D721Med (cell line): Measurements from ENCODE around the gene NUP214.
"Not testable (repeated sequence)": the region's sequence is repeated elsewhere in the genome, so short reads cannot be mapped to it uniquely, and the experiment has no call there.

Experiments used
- DNase-seq: peaks from one replicate; pipeline ENCODE4 v3.0.0; 2011; ENCODE audit warnings: low spot score; ENCODE audit not compliant: insufficient read length
- FAIRE-seq: peaks from 2 replicates; lab custom pipeline; 2011; peaks lifted over from hg19 to GRCh38; lab: Jason Lieb, UNC
- CTCF ChIP-seq: IDR thresholded peaks from 2 replicates; pipeline ENCODE4 v1.5.1; 2012; ENCODE audit warnings: mild to moderate bottlenecking, control low read depth; ENCODE audit not compliant: insufficient read depth; ENCODE audit errors: missing control alignments

NUP214 gene

DNA sequence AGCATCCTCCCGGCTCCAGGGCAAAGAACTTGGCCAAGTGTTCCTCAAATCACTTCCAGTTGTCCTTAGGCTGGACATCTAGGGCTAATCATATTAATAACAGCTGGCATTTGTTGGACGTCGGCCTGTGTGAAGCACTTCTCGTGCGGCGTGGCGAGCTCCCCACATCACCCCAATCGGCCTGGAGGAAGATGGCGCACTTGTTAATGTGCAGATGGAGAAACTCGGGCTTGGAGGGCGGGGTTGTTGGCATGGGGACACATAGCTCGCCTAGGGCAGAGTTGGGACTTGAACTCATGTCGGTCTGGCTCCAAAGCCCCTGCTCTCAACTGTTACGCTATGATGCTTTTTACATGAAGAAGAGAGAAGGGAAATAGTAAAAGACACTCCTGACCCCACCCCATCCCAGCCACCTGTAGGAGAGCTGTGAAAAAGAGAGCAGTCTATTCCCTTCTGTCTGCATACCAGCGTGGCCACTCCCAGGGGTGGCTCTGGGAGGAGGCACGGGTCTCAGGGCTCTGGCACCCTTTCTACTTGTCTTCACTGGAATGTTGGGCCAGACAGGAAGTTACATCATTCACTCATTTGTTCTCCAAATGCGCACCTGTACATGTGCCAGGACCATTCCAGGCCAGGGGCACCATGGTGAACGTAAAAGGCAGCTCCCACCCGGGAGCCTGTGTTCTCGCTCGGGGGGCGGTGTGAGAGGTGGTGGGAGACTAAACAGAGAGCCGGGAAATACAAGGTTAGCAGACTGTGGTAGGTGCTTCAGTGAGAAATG, 12.8 kb upstream of the NUP214 start:
- DNase-seq: no peak
- no peak for FAIRE-seq
- TF ChIP-seq CTCF: no peak

- FAIRE-seq (no peak), DNase-seq (no peak)
- TF ChIP-seq CTCF: no peak
These were observed 11.7 kb upstream of the NUP214 start for GRCh38 chr9:131113655-131114054.

DNA sequence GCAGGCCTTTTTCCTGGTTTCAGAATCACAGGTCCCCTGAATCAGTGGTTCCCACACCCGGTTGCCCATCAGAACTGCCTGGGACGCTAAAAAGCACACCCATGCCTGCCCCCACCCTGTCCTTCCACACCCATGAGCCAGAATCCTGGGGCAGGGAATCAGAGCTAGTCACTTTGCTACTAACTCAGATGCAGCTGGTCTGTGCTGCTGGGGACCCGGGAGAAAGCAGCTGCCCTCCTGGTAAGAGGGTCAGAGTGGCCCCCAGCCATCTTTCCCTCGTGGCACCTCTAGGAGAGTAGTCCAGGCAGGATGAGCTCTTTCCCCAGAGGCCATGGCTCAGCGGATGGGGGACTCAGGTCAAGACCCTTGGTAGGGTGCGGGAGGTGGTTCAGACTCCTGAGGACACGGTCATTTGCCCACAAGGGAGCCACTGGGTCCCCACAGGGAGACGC, 11.3 kb upstream of the NUP214 start:
- no peak for FAIRE-seq
- peak; percentile 5 for DNase-seq
- no peak for TF ChIP-seq CTCF

DNA sequence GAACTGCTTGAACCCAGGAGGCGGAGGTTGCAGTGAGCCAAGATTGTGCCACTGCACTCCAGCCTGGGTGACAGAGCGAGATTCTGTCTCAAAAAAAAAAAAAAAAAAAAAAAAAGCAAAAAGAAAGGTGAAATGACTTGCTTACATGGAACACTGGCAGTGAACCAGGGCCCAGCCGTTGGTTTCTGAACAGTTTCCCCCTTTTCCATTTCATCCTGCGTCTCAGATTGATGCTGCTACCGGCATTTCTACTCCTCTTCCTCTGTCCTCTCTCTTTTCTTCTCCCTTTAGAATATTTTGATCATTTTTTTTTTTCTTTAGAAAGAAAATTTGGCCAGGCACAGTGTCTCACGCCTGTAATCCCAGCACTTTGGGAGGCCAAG, 10.0 kb upstream of the NUP214 start:
- not testable (repeated sequence) for FAIRE-seq

DNA sequence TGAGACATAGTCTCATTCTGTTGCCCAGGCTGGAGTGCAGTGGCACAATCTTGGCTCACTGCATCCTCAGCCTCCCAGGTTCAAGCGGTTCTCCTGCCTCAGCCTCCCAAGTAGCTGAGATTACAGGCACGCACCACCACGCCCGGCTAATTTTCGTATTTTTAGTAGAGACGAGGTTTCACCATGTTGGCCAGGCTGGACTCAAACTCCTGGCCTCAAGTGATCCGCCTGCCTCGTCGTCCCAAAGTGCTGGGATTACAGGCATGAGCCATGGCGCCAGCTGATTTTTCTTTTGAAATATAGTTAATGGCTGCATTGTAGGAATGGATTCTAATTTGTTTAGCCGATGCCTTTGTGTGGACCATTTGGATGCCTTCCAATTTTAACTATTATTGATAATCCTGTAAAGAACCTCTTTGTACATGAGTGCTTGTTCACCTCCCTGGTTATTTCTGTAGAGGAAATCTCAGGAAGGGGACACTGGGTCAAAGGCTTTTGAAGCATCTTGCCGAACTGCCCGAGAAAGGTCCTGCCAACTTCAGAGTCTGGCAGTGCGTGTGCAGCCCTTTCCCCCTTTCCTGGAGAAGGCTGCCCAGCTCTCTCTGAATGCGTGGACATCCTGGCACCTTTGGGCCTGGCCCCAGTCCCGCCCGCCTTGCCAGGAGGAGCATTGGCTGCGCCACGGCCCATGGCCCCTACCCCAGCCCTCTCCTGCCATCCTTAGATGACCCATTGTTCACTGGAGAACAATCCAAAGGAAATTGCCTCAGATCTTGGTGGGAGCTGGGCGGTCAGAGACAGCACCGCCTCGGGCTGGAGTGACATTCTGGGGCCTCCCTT, 8.9 kb upstream of the NUP214 start:
- no peak for TF ChIP-seq CTCF
- no peak for FAIRE-seq
- no peak for DNase-seq

More for the DNA sequence above, 10.0 kb upstream of the NUP214 start:
- not testable (repeated sequence) for DNase-seq

- TF ChIP-seq CTCF: no peak
- DNase-seq (no peak), FAIRE-seq (no peak)
These were observed 8.1 kb upstream of the NUP214 start for GRCh38 chr9:131117121-131117761.

GRCh38 chr9:131117762-131118145, 7.6 kb upstream of the NUP214 start:
- DNase-seq (no peak), FAIRE-seq (no peak)
- TF ChIP-seq CTCF: no peak
